HL-60 (cell line): ENCODE results near the gene IRF2.

ENCODE experiments used
- DNase-seq, 2 experiments: peaks; one replicate each; pipeline ENCODE4 v3.0.0-alpha.2; 2010 to 2020; ENCODE audit warnings: low read depth in 1 of 2, low spot score in 1 of 2
- H3K27ac ChIP-seq: fragments of 250-450 bp; sonication (Bioruptor Pico); replicated peaks from 2 replicates; pipeline ENCODE4 v1.5.1; 2020; ENCODE audit warnings: mild to moderate bottlenecking, moderate library complexity
- H3K27me3 ChIP-seq: fragments of 250-450 bp; sonication (Bioruptor Pico); 2 replicates; pipeline ENCODE4 v1.5.1; 2021; ENCODE audit warnings: mild to moderate bottlenecking, moderate library complexity; ENCODE audit not compliant: insufficient read depth, poor library complexity, severe bottlenecking
- H3K4me3 ChIP-seq: replicated peaks from 2 replicates; pipeline ENCODE4 v1.5.1; 2011; ENCODE audit warnings: mild to moderate bottlenecking, control low read depth, low read length; ENCODE audit not compliant: insufficient read depth
- GABPA ChIP-seq: IDR thresholded peaks from 2 replicates; pipeline ENCODE4 v1.6.1; 2012; ENCODE audit warnings: low read depth
- POLR2AphosphoS5 ChIP-seq: IDR thresholded peaks from 2 replicates; pipeline ENCODE4 v1.6.1; 2012; ENCODE audit warnings: low read depth
- SPI1 ChIP-seq: IDR thresholded peaks from 2 replicates; pipeline ENCODE4 v1.6.1; 2012; ENCODE audit warnings: low read depth, mild to moderate bottlenecking, borderline replicate concordance
- TF ChIP-seq, protein P1 (sequence below): IDR thresholded peaks from one replicate; pipeline ENCODE4 v1.5.1; 2011; ENCODE audit warnings: low read length, control low read depth, inconsistent platforms; ENCODE audit not compliant: insufficient read depth
- TF ChIP-seq, protein P2 (sequence below): IDR thresholded peaks from 2 replicates; pipeline ENCODE4 v1.6.1; 2012; ENCODE audit warnings: low read depth; ENCODE audit not compliant: insufficient replicate concordance

The IRF2 gene

DNA sequence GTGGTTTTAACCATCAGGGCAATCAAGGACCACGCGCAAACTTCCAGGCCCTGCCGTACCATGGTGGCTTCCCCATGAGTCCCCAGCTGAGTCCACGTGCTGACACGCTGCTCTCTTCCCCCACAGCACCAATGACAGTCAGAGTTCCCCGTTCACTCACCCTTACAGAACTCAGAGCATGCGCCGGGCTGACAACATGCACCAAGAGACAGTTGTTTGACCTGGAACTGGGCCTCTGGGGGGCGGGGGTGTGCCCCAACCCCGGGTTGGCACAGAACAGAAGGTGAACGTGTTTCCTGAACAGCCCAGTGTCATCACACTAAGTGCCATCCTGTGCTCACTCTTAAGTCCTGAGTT is 29.4 kb downstream of the IRF2 start:
- Histone ChIP-seq H3K27ac (peak overlapping the region; percentile 18; the same call in 1 of the 2 replicates), H3K4me3 (no peak overlapping the region), H3K27me3 (no peaks in the 10 kb centered on the region)
- no peak for TF ChIP-seq SPI1
- TF ChIP-seq, protein P1, sequence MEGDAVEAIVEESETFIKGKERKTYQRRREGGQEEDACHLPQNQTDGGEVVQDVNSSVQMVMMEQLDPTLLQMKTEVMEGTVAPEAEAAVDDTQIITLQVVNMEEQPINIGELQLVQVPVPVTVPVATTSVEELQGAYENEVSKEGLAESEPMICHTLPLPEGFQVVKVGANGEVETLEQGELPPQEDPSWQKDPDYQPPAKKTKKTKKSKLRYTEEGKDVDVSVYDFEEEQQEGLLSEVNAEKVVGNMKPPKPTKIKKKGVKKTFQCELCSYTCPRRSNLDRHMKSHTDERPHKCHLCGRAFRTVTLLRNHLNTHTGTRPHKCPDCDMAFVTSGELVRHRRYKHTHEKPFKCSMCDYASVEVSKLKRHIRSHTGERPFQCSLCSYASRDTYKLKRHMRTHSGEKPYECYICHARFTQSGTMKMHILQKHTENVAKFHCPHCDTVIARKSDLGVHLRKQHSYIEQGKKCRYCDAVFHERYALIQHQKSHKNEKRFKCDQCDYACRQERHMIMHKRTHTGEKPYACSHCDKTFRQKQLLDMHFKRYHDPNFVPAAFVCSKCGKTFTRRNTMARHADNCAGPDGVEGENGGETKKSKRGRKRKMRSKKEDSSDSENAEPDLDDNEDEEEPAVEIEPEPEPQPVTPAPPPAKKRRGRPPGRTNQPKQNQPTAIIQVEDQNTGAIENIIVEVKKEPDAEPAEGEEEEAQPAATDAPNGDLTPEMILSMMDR, result no peak
- TF ChIP-seq POLR2AphosphoS5, result no peak
- TF ChIP-seq, protein P2, sequence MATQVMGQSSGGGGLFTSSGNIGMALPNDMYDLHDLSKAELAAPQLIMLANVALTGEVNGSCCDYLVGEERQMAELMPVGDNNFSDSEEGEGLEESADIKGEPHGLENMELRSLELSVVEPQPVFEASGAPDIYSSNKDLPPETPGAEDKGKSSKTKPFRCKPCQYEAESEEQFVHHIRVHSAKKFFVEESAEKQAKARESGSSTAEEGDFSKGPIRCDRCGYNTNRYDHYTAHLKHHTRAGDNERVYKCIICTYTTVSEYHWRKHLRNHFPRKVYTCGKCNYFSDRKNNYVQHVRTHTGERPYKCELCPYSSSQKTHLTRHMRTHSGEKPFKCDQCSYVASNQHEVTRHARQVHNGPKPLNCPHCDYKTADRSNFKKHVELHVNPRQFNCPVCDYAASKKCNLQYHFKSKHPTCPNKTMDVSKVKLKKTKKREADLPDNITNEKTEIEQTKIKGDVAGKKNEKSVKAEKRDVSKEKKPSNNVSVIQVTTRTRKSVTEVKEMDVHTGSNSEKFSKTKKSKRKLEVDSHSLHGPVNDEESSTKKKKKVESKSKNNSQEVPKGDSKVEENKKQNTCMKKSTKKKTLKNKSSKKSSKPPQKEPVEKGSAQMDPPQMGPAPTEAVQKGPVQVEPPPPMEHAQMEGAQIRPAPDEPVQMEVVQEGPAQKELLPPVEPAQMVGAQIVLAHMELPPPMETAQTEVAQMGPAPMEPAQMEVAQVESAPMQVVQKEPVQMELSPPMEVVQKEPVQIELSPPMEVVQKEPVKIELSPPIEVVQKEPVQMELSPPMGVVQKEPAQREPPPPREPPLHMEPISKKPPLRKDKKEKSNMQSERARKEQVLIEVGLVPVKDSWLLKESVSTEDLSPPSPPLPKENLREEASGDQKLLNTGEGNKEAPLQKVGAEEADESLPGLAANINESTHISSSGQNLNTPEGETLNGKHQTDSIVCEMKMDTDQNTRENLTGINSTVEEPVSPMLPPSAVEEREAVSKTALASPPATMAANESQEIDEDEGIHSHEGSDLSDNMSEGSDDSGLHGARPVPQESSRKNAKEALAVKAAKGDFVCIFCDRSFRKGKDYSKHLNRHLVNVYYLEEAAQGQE, result no peak
- TF ChIP-seq GABPA, result no peak
- peak in 1 of 2 experiments; percentile 71 for DNase-seq

DNA sequence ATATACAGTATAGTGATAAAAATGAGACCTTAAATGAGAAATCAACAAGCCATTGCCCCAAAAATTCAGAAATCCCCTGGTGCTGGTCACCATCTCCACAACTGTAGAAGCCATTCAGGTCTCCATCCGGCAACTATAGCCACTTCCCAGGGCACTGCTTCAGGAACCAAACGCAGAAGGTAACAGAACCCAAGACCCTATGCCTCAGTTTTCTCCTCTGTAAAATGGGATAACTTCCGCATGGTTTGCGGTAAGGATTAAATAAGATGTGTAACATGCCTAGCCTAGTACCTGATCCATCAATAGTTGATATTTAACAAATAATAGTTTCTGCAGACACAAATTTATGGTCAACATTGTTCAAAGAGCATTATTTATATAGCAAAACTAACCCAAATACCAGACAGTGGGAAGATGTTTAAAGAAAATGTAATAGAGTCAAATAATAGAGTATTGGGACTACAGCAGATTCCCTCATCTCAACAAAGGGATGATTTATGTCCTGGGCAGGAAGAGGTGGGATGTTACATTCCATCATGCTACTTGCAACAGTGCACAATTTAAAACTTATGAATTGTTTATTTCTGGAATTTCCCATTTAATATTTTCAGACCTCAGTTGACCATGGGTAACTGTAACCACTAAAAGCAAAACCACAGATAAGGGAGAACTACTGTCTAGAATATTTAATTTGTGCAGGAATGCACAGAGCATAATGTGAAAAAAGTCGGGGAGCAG is 30.0 kb downstream of the IRF2 start:
- no peak overlapping the region for H3K4me3 ChIP-seq
- TF ChIP-seq SPI1 (no peak), GABPA (no peak), POLR2AphosphoS5 (no peak)
- TF ChIP-seq, protein P1, result no peak
- TF ChIP-seq, protein P2, result no peak
- no peaks in the 10 kb centered on the region for H3K27me3 ChIP-seq
- no peak for DNase-seq
- H3K27ac ChIP-seq, result peak overlapping the region; percentile 18; the same call in 1 of the 2 replicates

DNA sequence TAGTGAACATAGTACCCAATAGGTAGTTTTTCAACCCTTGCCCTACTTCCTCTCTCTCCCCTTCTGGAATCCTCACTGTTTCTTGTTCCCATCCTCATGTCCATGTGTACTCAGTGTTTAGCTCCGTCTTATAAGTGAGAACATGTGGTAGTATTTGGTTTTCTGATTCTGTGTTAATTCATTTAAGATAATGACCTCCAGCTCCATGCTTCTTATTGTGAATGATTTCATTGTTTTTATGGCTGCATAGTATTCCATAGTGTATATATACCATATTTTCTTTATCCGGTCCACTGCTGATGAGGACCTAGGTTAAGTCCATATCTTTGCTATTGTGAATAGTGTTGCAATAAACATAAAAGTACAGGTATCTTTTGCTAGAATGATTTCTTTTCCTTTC is 31.0 kb downstream of the IRF2 start:
- no peak for DNase-seq
- Histone ChIP-seq H3K4me3 (no peak overlapping the region), H3K27me3 (no peaks in the 10 kb centered on the region), H3K27ac (no peak overlapping the region)
- TF ChIP-seq, protein P1, result no peak
- no peak for TF ChIP-seq POLR2AphosphoS5
- TF ChIP-seq SPI1, result no peak
- TF ChIP-seq, protein P2, result no peak
- TF ChIP-seq GABPA, result no peak
